GM19324 (cell line): ENCODE measurements around the gene DHRSX.
"Not testable (repeated sequence)": the region's sequence is repeated elsewhere in the genome, so short reads cannot be mapped to it uniquely, and the experiment has no call there.

Experiments used
- ATAC-seq: cut with Tn5 transposase; IDR thresholded peaks from one replicate; pipeline ENCODE4 v1.9.1; 2021; ENCODE audit warnings: mild to moderate bottlenecking, moderate library complexity; ENCODE audit not compliant: unreplicated experiment, low FRiP score

Gene DHRSX

GRCh38 chrX:2460821-2461710, 39.7 kb downstream of the DHRSX start:
- ATAC-seq = not testable (repeated sequence)

- not testable (repeated sequence) for ATAC-seq
Observed at GRCh38 chrX:2460048-2460447, 40.7 kb downstream of the DHRSX start.

- ATAC-seq = no peak
Observed at GRCh38 chrX:2458309-2458708, 42.5 kb downstream of the DHRSX start.

DNA sequence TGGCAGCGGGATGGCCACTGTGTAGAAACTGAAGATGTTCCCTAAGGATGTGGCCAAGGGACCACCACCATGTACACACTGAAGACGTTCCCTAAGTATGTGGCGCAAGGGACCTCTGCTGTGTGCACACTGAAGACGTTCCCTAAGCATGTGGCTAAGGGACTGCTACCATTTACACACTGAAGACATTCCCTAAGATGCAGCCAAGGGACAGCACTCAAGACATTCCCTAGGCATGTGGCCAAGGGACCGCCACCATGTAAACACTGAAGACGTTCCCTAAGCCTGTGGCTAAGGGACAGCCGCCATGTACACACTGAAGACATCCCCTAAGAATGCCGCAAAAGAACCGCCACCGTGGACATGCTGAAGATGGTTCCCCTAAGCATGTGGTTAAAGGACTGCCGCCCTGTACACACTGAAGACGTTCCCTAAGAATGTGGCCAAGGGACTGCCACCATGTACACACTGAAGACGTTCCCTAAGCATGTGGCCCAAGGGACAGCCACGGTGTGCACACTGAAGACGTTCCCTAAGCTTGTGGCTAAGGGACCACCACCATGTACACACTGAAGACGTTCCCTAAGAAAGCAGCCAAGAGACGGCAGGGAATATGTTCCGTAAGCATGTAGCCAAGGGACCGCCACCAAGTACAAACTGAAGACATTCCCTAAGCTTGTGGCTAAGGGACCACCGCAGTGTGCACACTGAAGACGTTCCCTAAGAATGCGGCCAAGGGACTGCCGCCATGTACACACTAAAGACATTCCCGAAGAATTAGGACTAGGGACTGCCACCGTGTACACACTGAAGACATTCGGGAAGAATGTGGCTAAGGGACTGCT, 43.3 kb downstream of the DHRSX start:
- no peak for ATAC-seq

DNA sequence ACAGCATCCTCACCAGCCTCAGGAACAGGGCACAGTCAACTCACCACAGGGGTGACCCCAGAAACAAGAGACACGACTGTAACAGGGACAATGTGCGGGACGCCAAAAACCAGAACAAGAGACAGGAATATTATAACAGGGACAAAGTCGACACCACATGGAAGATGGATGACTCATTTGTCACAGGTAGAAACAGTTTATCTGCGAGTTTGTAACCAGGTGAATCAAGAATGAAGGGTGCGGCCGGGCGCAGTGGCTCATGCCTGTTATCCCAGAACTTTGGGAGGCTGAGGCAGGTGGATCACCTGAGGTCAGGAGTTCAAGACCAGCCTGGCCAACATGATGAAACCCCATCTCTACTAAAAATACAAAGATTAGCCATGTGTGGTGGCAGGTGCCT, 44.7 kb downstream of the DHRSX start:
- ATAC-seq = not testable (repeated sequence)

DNA sequence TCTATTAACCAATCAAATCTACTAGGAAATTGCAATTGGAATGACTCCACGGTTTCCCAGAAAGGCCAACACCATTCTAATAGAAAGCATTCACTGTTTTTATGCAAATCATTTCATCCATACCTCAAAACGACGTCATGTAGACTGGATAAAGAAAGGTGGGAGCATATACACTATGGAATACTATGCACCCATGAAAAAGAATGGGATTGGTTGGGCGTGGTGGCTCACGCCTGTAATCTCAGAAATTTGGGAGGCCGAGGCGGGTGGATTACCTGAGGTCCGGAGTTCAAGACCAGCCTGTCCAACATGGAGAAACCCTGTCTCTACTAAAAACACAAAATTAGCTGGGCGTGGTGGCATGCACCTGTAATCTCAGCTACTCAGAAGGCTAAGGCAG, 46.2 kb downstream of the DHRSX start:
- not testable (repeated sequence) for ATAC-seq

DNA sequence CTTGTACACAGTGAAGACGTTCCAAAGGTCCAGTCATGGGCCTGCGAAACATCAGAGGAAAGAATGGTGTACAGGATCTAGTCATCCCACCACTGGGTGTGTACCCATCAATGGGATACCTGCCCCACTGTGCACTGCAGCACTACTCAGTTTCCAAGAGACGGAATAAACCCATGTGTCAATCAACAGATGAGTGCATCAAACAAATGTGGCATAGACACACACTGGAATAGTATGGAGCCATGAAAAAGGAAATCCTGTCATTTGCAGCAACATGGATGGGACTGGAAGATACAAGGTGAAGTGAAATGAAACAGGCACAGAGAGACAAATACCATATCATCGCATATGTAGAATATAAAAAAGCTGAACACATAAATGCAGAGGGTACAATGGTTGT, 48.0 kb downstream of the DHRSX start:
- ATAC-seq = no peak

- ATAC-seq = no peak
Observed at GRCh38 chrX:2452317-2452784, 48.4 kb downstream of the DHRSX start.

DNA sequence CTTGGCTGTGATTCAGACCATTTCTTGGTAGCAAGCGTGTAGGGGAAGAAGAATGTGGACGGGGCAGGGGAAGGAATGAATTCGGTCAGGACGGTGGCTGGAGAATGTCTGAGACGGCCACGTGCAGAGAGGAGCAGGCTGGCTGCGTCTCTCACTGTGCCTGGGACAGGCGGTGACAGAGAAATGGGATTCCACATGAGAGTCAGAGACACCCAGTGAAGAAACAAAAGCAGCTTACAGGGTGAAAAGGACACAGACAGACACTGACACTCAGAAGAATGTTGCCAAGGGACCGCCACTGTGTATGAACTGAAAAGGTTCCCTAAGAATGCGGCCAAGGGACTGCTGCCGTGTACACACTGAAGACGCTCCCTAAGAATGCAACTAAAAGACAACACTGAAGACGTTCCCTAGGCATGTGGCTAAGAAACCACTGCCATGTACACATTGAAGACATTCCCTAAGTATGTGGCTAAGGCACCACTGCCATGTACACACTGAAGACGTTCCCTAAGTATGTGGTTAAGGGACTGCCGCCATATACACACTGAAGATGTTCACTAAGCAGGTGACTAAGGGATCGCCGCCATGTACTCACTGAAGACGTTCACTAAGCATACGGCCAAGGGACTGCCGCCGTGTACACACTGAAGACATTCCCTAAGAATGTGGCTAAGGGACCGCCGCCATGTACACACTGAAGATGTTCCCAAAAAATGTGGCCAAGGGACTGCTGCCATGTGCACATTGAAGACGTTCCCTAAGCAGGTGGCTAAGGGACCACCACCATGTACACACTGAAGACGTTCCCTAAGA, 49.1 kb downstream of the DHRSX start:
- no peak for ATAC-seq

GRCh38 chrX:2450681-2451080, 50.1 kb downstream of the DHRSX start:
- no peak for ATAC-seq

DNA sequence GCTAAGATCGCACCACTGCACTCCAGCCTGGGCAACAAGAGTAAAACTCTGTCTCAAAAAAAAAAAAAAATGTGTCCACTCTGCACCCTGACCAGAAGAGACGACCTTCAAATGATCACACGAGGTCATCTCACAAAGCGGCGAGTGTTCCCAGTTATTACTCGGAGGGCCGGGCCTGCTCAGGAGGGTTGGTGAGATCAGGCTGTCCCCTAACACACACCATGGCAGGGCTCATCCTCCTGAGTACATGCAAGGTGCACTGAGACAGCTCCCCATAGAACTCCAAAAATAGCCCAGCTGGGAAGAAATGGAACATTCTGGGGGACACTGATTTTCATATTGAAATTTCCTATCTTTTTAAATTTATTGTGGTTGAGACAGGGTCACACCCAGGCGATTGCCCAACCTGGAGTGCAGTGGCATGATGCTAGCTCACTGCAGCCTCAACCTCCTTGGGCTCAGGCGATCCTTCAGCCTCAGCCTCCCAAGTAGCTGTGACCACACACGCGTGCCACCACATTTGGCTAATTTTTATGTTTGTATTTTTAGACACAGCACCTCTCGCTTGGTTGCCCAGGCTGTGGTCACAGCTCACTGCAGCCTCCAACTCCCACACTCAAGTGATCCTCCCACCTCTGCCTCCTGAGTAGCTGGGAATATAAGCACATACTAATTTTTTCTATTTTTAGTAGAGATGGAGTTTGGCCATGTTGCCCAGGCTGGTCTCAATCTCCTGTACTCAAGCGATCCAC, 51.5 kb downstream of the DHRSX start:
- no peak for ATAC-seq

DNA sequence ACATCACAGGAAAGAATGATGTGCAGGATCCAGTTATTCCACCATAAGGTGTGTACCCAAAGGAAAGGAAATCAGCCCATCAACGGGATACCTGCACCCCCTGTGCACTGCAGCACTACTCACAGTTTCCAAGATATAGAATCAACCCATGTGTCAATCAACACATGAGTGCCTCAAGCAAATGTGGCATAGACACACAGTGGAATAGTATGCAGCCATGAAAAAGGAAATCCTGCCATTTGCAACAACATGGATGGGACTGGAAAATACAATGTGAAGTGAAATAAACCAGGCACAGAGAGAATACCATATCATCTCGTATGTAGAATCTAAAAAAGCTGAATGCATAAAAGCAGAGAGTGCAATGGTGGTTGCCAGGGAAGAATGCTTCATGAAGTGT, 53.3 kb downstream of the DHRSX start:
- no peak for ATAC-seq

DNA sequence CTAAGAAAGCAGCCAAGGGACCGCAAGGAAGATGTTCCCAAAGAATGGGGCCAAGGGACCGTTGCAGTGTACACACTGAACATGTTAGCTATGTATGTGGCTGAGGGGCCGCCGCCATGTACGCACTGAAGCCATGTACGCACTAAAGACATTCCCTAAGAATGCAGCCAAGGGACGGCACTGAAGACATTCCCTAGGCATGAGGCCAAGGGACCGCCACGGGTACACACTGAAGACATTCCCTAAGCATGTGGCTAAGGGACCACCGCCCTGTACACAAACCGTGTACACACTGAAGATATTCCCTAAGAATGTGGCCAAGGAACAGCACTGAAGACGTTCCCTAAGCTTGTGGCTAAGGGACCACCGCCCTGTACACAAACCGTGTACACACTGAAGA, 54.0 kb downstream of the DHRSX start:
- ATAC-seq = no peak

- ATAC-seq = no peak
Observed at GRCh38 chrX:2445662-2446623, 54.8 kb downstream of the DHRSX start.

DNA sequence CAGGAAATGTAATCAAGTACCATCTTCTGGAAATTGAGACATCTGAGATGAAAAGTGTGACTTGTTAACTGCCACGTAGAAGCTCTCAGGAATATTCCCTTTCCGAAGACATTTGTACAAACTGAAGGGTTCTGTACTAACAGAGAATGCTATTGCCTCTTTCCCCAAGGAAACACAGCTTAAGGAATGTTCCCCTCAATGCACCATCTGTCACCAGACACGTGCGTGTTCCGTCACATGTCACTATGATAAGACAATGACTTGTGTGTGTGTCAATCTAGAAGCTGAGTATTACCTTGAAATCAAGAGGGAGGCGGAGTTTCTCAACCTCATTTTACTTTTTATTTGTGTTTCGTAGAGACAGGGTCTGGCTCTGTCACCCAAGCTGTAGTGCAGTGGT, 58.1 kb downstream of the DHRSX start:
- no peak for ATAC-seq

GRCh38 chrX:2441466-2441865, 59.3 kb downstream of the DHRSX start:
- ATAC-seq = no peak

DNA sequence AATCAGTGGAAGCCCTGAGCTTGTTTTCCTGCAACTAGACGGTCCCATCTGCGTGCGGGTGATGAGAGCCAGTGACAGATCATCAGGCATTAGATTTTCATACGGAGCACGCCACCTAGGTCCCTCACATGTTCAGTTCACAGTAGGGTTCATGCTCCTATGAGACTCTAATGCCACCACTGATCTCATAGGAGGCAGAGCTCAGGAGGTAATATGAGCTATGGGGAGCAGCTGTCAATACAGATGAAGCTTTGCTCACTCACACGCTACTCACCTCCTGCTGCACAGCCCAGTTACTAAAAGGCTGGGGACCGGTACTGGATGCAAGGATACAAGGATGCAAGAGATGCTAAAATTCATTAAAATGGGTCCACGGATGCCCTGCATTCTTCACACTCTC, 61.2 kb downstream of the DHRSX start:
- no peak for ATAC-seq

GRCh38 chrX:2435465-2435864, 65.3 kb downstream of the DHRSX start:
- no peak for ATAC-seq
